HG02642 (cell line): ENCODE data around the gene PMEPA1.

Source experiments
- ATAC-seq: cut with Tn5 transposase; IDR thresholded peaks from one replicate; pipeline ENCODE4 v1.9.1; 2021; ENCODE audit warnings: mild to moderate bottlenecking; ENCODE audit not compliant: unreplicated experiment, poor library complexity

The PMEPA1 gene

GRCh38 chr20:57654998-57655808, 54.6 kb downstream of the PMEPA1 start:
- ATAC-seq, result no peak

- ATAC-seq, result peak; percentile 57
These were observed 55.3 kb downstream of the PMEPA1 start for GRCh38 chr20:57654363-57654997.

- no peak for ATAC-seq
These were observed 55.9 kb downstream of the PMEPA1 start for GRCh38 chr20:57653910-57654309.

- ATAC-seq, result no peak
These were observed 56.3 kb downstream of the PMEPA1 start for GRCh38 chr20:57653546-57653900.

- no peak for ATAC-seq
These were observed 56.9 kb downstream of the PMEPA1 start for GRCh38 chr20:57652606-57653545.

- no peak for ATAC-seq
These were observed 57.8 kb downstream of the PMEPA1 start for GRCh38 chr20:57651881-57652605.

- no peak for ATAC-seq
These were observed 58.9 kb downstream of the PMEPA1 start for GRCh38 chr20:57650756-57651483.

GRCh38 chr20:57650266-57650665, 59.5 kb downstream of the PMEPA1 start:
- no peak for ATAC-seq

- ATAC-seq, result no peak
These were observed 60.2 kb downstream of the PMEPA1 start for GRCh38 chr20:57649617-57650015.

- ATAC-seq, result no peak
These were observed 60.8 kb downstream of the PMEPA1 start for GRCh38 chr20:57648878-57649616.

- ATAC-seq, result no peak
These were observed 61.7 kb downstream of the PMEPA1 start for GRCh38 chr20:57647933-57648785.

- ATAC-seq, result no peak
These were observed 62.5 kb downstream of the PMEPA1 start for GRCh38 chr20:57647006-57647932.

- no peak for ATAC-seq
These were observed 70.9 kb downstream of the PMEPA1 start for GRCh38 chr20:57638895-57639236.

GRCh38 chr20:57638173-57638894, 71.5 kb downstream of the PMEPA1 start:
- ATAC-seq, result no peak

GRCh38 chr20:57633945-57634491, 75.8 kb downstream of the PMEPA1 start:
- no peak for ATAC-seq

- ATAC-seq, result no peak
These were observed 77.5 kb downstream of the PMEPA1 start for GRCh38 chr20:57632286-57632685.
